Measurements from ENCODE around the gene PCSK2. TPM values are rescaled to one million over a fixed set of nuclear protein-coding genes. Genes with fewer than 3 reads are reported as not detected.

Gene PCSK2
- total RNA-seq, 2 donors from 2014 or later, result 0.18 to 2.7 TPM

DNA sequence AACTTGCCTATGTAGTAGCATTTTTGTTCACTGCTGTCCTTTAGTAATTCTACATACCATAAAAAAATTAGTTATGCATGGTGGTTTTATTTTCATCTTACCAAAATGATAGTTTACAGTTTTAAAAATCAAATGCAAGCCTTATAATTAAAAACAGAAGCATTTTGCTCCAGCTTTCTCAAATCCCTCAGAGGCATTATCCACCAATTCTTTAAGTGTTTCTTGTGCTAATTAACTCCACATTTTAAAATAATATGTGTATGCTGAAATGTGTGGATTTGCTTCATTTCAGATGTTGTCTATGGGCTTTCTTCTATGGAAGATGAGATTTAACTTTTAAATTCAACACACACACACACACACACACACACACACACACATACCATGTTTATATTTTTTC is 49.3 kb downstream of the PCSK2 start:
- Histone ChIP-seq H3K4me1 (replicated peaks) (no peaks in the 10 kb centered on the region), H3K27me3 (replicated peaks; ENCODE audit: insufficient read depth) (no peaks in the 10 kb centered on the region), H3K27ac (no peak overlapping the region), H3K9me3 (no peaks in the 10 kb centered on the region), H3K36me3 (no peaks in the 10 kb centered on the region), H3K4me3 (no peak overlapping the region)
- DNase-seq (ENCODE audit: low spot score), result no peak
- no peak for TF ChIP-seq POLR2AphosphoS5 (IDR thresholded peaks at IDR 0.05)
- TF ChIP-seq CTCF (IDR thresholded peaks at IDR 0.05), result no peak
- TF ChIP-seq POLR2A (IDR thresholded peaks at IDR 0.05), result no peak
- intact Hi-C loops (cut with DNase I), result no loop called here

DNA sequence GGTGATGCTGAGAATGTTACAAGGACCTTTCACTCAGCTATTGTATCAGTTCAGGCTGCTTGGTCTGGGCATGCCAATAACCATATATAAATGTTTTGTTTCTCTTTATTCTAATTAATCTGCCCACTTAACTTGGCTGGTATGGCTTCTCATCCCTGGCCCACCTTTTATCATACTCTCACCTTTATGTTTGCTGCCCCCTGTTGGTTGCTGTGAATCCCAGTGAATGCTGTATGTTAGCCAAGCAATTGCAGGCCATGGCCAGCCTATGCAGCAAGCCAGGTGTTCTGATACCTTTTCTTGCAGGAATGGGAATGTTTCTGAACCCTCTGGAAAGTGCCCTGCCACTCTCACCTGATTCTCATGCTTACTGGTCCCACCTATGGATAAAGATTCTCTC is 54.6 kb downstream of the PCSK2 start:
- Histone ChIP-seq H3K9me3 (no peaks in the 10 kb centered on the region), H3K27me3 (replicated peaks; ENCODE audit: insufficient read depth) (no peaks in the 10 kb centered on the region), H3K36me3 (no peaks in the 10 kb centered on the region), H3K4me1 (replicated peaks) (no peaks in the 10 kb centered on the region), H3K4me3 (no peak overlapping the region), H3K27ac (no peak overlapping the region)
- intact Hi-C loops (cut with DNase I), result no loop called here
- no peak for DNase-seq (ENCODE audit: low spot score)
- TF ChIP-seq CTCF (IDR thresholded peaks at IDR 0.05) (no peak), POLR2AphosphoS5 (IDR thresholded peaks at IDR 0.05) (no peak), POLR2A (IDR thresholded peaks at IDR 0.05) (no peak)

DNA sequence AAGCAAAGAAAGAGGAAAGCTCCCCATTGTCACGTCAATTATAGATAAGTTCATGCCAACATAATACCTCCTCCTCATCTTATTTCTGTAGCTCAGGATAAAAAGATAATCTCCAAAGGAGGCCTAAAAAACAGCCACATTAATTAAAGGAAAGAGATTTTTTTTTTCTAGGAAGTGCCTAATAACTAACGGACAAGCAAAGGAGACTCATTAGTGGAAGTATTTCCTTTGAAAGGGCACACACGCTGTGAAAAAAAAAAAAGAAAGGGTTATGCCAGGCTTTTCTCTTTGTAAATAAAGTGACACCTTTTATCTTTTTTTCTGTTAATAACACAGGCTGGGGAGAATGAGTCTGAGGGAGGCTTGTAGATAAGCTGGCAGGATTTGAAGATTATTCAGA is 55.7 kb downstream of the PCSK2 start:
- H3K4me3 ChIP-seq, result no peak overlapping the region
- H3K4me1 ChIP-seq (replicated peaks), result no peaks in the 10 kb centered on the region
- H3K36me3 ChIP-seq, result no peaks in the 10 kb centered on the region
- intact Hi-C loops (cut with DNase I), result no loop called here
- H3K9me3 ChIP-seq, result no peaks in the 10 kb centered on the region
- no peak overlapping the region for H3K27ac ChIP-seq
- H3K27me3 ChIP-seq (replicated peaks; ENCODE audit: insufficient read depth), result no peaks in the 10 kb centered on the region
- DNase-seq (ENCODE audit: low spot score), result no peak
- TF ChIP-seq CTCF (IDR thresholded peaks at IDR 0.05) (no peak), POLR2A (IDR thresholded peaks at IDR 0.05) (no peak), POLR2AphosphoS5 (IDR thresholded peaks at IDR 0.05) (no peak)
- WGBS, result 63% methylated on average over 3 of the region's 3 CpGs

GRCh38 chr20:17287503-17287902 is 60.7 kb downstream of the PCSK2 start:
- TF ChIP-seq CTCF (IDR thresholded peaks at IDR 0.05), result no peak
- TF ChIP-seq POLR2A (IDR thresholded peaks at IDR 0.05), result no peak
- no peak for TF ChIP-seq POLR2AphosphoS5 (IDR thresholded peaks at IDR 0.05)
- no peak for DNase-seq (ENCODE audit: low spot score)
- intact Hi-C loops (cut with DNase I), result no loop called here
- Histone ChIP-seq H3K4me3 (no peak overlapping the region), H3K9me3 (no peaks in the 10 kb centered on the region), H3K27me3 (replicated peaks; ENCODE audit: insufficient read depth) (no peaks in the 10 kb centered on the region), H3K36me3 (no peaks in the 10 kb centered on the region), H3K27ac (no peak overlapping the region), H3K4me1 (replicated peaks) (no peaks in the 10 kb centered on the region)
- 80% methylated on average over 2 of the region's 2 CpGs for WGBS

DNA sequence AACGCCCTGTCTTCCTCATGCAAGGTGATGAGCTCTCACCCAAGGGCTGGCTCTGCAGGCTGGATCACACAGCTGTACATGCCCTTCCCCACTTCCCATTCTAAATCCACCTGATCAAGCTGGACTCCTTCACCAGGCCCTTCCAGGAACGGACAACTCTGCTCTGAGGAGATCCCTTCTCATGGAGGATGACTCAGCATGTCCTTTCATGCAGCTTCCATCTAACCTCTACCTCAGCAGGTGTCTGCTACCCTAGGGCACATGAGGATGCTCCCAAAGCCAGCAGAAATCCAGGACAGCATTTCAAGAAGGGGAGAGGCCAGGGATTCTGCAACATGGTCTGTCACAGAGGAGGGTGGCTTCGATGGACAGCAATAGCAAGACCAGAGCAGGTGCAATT is 61.2 kb downstream of the PCSK2 start:
- Histone ChIP-seq H3K9me3 (no peaks in the 10 kb centered on the region), H3K4me3 (no peak overlapping the region), H3K4me1 (replicated peaks) (no peaks in the 10 kb centered on the region), H3K27ac (no peak overlapping the region), H3K36me3 (no peaks in the 10 kb centered on the region), H3K27me3 (replicated peaks; ENCODE audit: insufficient read depth) (no peaks in the 10 kb centered on the region)
- no peak for TF ChIP-seq POLR2A (IDR thresholded peaks at IDR 0.05)
- no peak for TF ChIP-seq CTCF (IDR thresholded peaks at IDR 0.05)
- no peak for TF ChIP-seq POLR2AphosphoS5 (IDR thresholded peaks at IDR 0.05)
- DNase-seq (ENCODE audit: low spot score), result no peak
- intact Hi-C loops (cut with DNase I), result no loop called here
- WGBS, result 96% methylated on average over 3 of the region's 3 CpGs
